CD4-positive, alpha-beta T cell (primary cell): ENCODE measurements around the gene IKZF2. TPM values are rescaled to one million over a fixed set of nuclear protein-coding genes. Genes with fewer than 3 reads are reported as not detected.

ENCODE experiments used
- ATAC-seq: fragments of 200-7000 bp; cut with Tn5 transposase; one replicate; pipeline ENCODE4 v1.10.0; 2022; ENCODE audit warnings: mild to moderate bottlenecking; ENCODE audit not compliant: poor library complexity
- CTCF ChIA-PET: fragments of 350-600 bp; sonication (Branson Sonifier 250); formaldehyde crosslinking; loops from one replicate; lab custom pipeline; 2021; ENCODE audit warnings: antibody characterized with exemption, inconsistent platforms; lab: Charles Lee
- POLR2A ChIA-PET: fragments of 350-600 bp; sonication (Branson Sonifier 250); formaldehyde crosslinking; loops from one replicate; lab custom pipeline; 2021; ENCODE audit warnings: antibody characterized with exemption, inconsistent platforms; lab: Charles Lee
- DNase-seq, 14 experiments: peaks; one replicate each; pipeline ENCODE4 v3.0.0-alpha.2; 2013 to 2020; ENCODE audit warnings: mixed read lengths in 2 of 14
- H3K27ac ChIP-seq, 2 donors: one replicate each; pipeline versions ENCODE4 v1.5.1 to v1.7.0; 2013; ENCODE audit warnings: low read length in 2 of 2, low read depth in 1 of 2, mild to moderate bottlenecking in 1 of 2
- H3K27me3 ChIP-seq, 2 experiments: 1 replicate in 1 of 2; 2 replicates in 1 of 2; pipeline versions ENCODE4 v1.6.1 to v1.7.0; 2013; ENCODE audit warnings: low read length in 2 of 2, control low read depth in 1 of 2, mild to moderate bottlenecking in 1 of 2, moderate library complexity in 1 of 2; ENCODE audit not compliant: insufficient read depth in 2 of 2, control insufficient read depth in 1 of 2
- H3K36me3 ChIP-seq: one replicate; pipeline ENCODE4 v1.6.1; 2013; ENCODE audit warnings: low read length, control low read depth; ENCODE audit not compliant: insufficient read depth
- H3K4me1 ChIP-seq: one replicate; pipeline ENCODE4 v1.6.1; 2013; ENCODE audit warnings: low read length, control low read depth; ENCODE audit not compliant: insufficient read depth
- H3K4me3 ChIP-seq: one replicate; pipeline ENCODE4 v1.5.1; 2013; ENCODE audit warnings: mild to moderate bottlenecking, low read length, moderate library complexity
- H3K9me3 ChIP-seq, 2 experiments: 1 replicate in 1 of 2; 2 replicates in 1 of 2; pipeline versions ENCODE4 v1.6.1 to v1.7.0; 2013; ENCODE audit warnings: low read length in 2 of 2, mild to moderate bottlenecking in 2 of 2, control low read depth in 1 of 2, moderate library complexity in 1 of 2; ENCODE audit not compliant: control insufficient read depth in 1 of 2, insufficient read depth in 1 of 2
- H3K27ac Mint-ChIP-seq: one replicate; pipeline ENCODE4 v1.8.0; 2020; ENCODE audit warnings: mixed read lengths
- H3K27me3 Mint-ChIP-seq: one replicate; pipeline ENCODE4 v1.8.0; 2021; ENCODE audit warnings: mixed read lengths
- H3K36me3 Mint-ChIP-seq: one replicate; pipeline ENCODE4 v1.8.0; 2021; ENCODE audit warnings: low read depth, mixed read lengths
- H3K4me1 Mint-ChIP-seq: one replicate; pipeline ENCODE4 v1.8.0; 2021; ENCODE audit warnings: low read depth, mixed read lengths
- H3K4me3 Mint-ChIP-seq: one replicate; pipeline ENCODE4 v1.8.0; 2020; ENCODE audit warnings: mild to moderate bottlenecking, mixed read lengths
- H3K9me3 Mint-ChIP-seq: one replicate; pipeline ENCODE4 v1.8.0; 2020; ENCODE audit warnings: mixed read lengths
- CTCF ChIP-seq: fragments of 200-600 bp; IDR thresholded peaks from one replicate; pipeline ENCODE4 v1.8.0; 2022; ENCODE audit warnings: antibody characterized with exemption, mild to moderate bottlenecking
- intact Hi-C, 2 experiments: fragments of 100-400 bp; cut with DNase I in 1 of 2; cut with micrococcal nuclease in 1 of 2; formaldehyde crosslinking; loops; one replicate each; pipeline versions ENCODE4 v1.15.1 to v1.9.0; 2023 to 2025; cut with DNase I, micrococcal nuclease
- total RNA-seq, 174 experiments: library from RNA in 2 of 174; stranded (reverse) in 2 of 174; gene quantifications; one replicate each; pipeline ENCODE4 v1.2.3 and lab custom pipeline; 2021 to 2026

The IKZF2 gene
- total RNA-seq, 2 experiments from 2014 or later = 8.7 to 8.9 TPM

- no peaks in the 10 kb centered on the region for H3K36me3 ChIP-seq
- H3K27ac ChIP-seq = no peak overlapping the region
- DNase-seq = no peak
- H3K4me1 ChIP-seq = no peaks in the 10 kb centered on the region
- H3K4me3 ChIP-seq = no peak overlapping the region
- H3K27me3 ChIP-seq = no peaks in the 10 kb centered on the region
- no peaks in the 10 kb centered on the region for H3K9me3 ChIP-seq
- CTCF ChIA-PET = no interaction called here
- Mint-ChIP-seq H3K4me1 (no peaks in the 10 kb centered on the region), H3K9me3 (no peaks in the 10 kb centered on the region), H3K4me3 (no peak overlapping the region), H3K27me3 (no peaks in the 10 kb centered on the region), H3K36me3 (no peaks in the 10 kb centered on the region), H3K27ac (no peak overlapping the region)
- intact Hi-C loops = loop anchor here in 1 of 2 experiments (1.0 kb wide), 1 partner anchor 34 kb away; no protein-coding TSS in a partner anchor
- TF ChIP-seq CTCF = no peak
- POLR2A ChIA-PET = no interaction called here
- no peak for ATAC-seq
Measured at GRCh38 chr2:212991120-212991519, 160.3 kb downstream of the IKZF2 start.

GRCh38 chr2:212990697-212991096, 160.7 kb downstream of the IKZF2 start:
- Mint-ChIP-seq H3K27ac (no peak overlapping the region), H3K4me3 (no peak overlapping the region), H3K4me1 (no peaks in the 10 kb centered on the region), H3K36me3 (no peaks in the 10 kb centered on the region), H3K27me3 (no peaks in the 10 kb centered on the region), H3K9me3 (no peaks in the 10 kb centered on the region)
- ChIA-PET POLR2A (no interaction called here), CTCF (no interaction called here)
- Histone ChIP-seq H3K4me3 (no peak overlapping the region), H3K4me1 (no peaks in the 10 kb centered on the region), H3K27ac (no peak overlapping the region), H3K27me3 (no peaks in the 10 kb centered on the region), H3K36me3 (no peaks in the 10 kb centered on the region), H3K9me3 (no peaks in the 10 kb centered on the region)
- DNase-seq (no peak), ATAC-seq (no peak)
- intact Hi-C loops = loop anchor here in 1 of 2 experiments (1.0 kb wide), 1 partner anchor 35 kb away; no protein-coding TSS in a partner anchor
- TF ChIP-seq CTCF = no peak

- DNase-seq (no peak), ATAC-seq (no peak)
- no peaks in the 10 kb centered on the region for H3K36me3 ChIP-seq
- no peaks in the 10 kb centered on the region for H3K27me3 ChIP-seq
- H3K36me3 Mint-ChIP-seq = no peaks in the 10 kb centered on the region
- H3K4me1 ChIP-seq = no peaks in the 10 kb centered on the region
- no peaks in the 10 kb centered on the region for H3K4me1 Mint-ChIP-seq
- TF ChIP-seq CTCF = no peak
- no peaks in the 10 kb centered on the region for H3K9me3 Mint-ChIP-seq
- no peak overlapping the region for H3K4me3 ChIP-seq
- no peaks in the 10 kb centered on the region for H3K27me3 Mint-ChIP-seq
- no peak overlapping the region for H3K27ac ChIP-seq
- CTCF ChIA-PET = no interaction called here
- H3K27ac Mint-ChIP-seq = no peak overlapping the region
- no peaks in the 10 kb centered on the region for H3K9me3 ChIP-seq
- intact Hi-C loops = no loop called here
- POLR2A ChIA-PET = no interaction called here
- no peak overlapping the region for H3K4me3 Mint-ChIP-seq
Measured at GRCh38 chr2:212987492-212987891, 163.9 kb downstream of the IKZF2 start.
